Endothelial cell of umbilical vein (primary cell): ENCODE results near the gene RAB1B.

Source experiments
- EZH2 ChIP-seq: IDR thresholded peaks from 2 replicates; pipeline ENCODE4 v1.6.1; 2012; ENCODE audit warnings: borderline replicate concordance, low read depth, mild to moderate bottlenecking, moderate library complexity, low read length, inconsistent platforms; ENCODE audit not compliant: severe bottlenecking
- JUN ChIP-seq: IDR thresholded peaks from 2 replicates; pipeline ENCODE4 v1.6.1; 2011; ENCODE audit warnings: borderline replicate concordance, low read depth; ENCODE audit not compliant: insufficient read length, insufficient read depth
- MYC ChIP-seq: IDR thresholded peaks from one replicate; pipeline ENCODE4 v1.6.1; 2011; ENCODE audit warnings: mild to moderate bottlenecking, low read depth, low read length
- POLR2AphosphoS5 ChIP-seq: IDR thresholded peaks from 2 replicates; pipeline ENCODE4 v1.6.1; 2012; ENCODE audit warnings: low read depth, mild to moderate bottlenecking, control low read depth, low read length, moderate library complexity; ENCODE audit not compliant: insufficient read depth
- TF ChIP-seq, protein P1 (sequence below), 2 donors: IDR thresholded peaks; 1 replicate in 1 of 2; 2 replicates in 1 of 2; pipeline ENCODE4 v1.5.1; 2011; ENCODE audit warnings: low read length in 2 of 2, mild to moderate bottlenecking in 2 of 2, moderate library complexity in 2 of 2, control low read depth in 1 of 2, inconsistent platforms in 1 of 2, low read depth in 1 of 2; ENCODE audit not compliant: insufficient read depth in 1 of 2; ENCODE audit errors: extremely low read depth in 1 of 2
- TF ChIP-seq, protein P2 (sequence below): IDR thresholded peaks from 2 replicates; pipeline ENCODE4 v1.6.1; 2011; ENCODE audit not compliant: insufficient read depth, insufficient read length

DNA sequence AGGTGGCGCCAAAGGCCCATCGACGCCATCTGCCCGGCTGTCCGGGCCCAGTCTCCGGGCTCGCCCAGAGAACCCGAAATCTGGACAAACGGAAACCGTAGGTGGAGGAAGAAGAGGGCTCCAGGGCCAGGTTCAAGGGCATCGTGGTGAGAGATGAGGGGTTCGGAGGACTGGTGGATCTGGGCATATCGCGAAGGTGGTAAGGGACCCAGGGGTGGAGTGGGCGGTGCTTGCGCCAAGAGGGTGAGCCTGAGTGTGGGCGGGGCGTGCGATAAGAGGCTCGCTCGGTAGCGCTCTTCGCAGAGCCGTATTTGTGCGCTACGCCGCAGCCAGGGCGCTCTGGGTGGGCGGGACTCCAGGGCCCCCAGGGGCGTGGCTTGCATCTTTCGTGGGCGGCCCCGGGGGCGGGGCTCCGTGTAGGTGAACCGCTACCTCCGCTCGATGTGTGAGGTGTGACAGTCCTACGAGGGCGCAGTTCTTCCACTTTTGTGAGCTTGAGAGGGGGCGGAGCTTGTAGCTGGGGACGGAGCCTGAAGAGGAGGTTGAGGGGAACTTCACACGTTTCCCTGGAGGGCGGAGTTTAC lies 43.6 kb downstream of the RAB1B start:
- TF ChIP-seq, protein P1, sequence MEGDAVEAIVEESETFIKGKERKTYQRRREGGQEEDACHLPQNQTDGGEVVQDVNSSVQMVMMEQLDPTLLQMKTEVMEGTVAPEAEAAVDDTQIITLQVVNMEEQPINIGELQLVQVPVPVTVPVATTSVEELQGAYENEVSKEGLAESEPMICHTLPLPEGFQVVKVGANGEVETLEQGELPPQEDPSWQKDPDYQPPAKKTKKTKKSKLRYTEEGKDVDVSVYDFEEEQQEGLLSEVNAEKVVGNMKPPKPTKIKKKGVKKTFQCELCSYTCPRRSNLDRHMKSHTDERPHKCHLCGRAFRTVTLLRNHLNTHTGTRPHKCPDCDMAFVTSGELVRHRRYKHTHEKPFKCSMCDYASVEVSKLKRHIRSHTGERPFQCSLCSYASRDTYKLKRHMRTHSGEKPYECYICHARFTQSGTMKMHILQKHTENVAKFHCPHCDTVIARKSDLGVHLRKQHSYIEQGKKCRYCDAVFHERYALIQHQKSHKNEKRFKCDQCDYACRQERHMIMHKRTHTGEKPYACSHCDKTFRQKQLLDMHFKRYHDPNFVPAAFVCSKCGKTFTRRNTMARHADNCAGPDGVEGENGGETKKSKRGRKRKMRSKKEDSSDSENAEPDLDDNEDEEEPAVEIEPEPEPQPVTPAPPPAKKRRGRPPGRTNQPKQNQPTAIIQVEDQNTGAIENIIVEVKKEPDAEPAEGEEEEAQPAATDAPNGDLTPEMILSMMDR (IDR thresholded peaks at IDR 0.05; ENCODE audit: extremely low read depth in 1 of 2, insufficient read depth in 1 of 2, low read depth in 1 of 2, low read length in 2 of 2) = peak in 1 of 2 donors; percentile 94
- TF ChIP-seq, protein P2, sequence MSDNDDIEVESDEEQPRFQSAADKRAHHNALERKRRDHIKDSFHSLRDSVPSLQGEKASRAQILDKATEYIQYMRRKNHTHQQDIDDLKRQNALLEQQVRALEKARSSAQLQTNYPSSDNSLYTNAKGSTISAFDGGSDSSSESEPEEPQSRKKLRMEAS = no peak
- TF ChIP-seq JUN = no peak
- no peak for TF ChIP-seq EZH2
- no peak for TF ChIP-seq POLR2AphosphoS5
- TF ChIP-seq MYC = no peak
